Sigmoid colon (tissue), 4 donors: ENCODE measurements around the gene KRTAP10-6.

Experiments used
- CTCF ChIP-seq, 4 experiments: fragments of 450-650 bp in 3 of 4; fragments of 200-600 bp in 1 of 4; IDR thresholded peaks; one replicate each; pipeline ENCODE4 v1.5.1; 2016 to 2019; ENCODE audit warnings: antibody characterized with exemption in 4 of 4, mild to moderate bottlenecking in 3 of 4, moderate library complexity in 2 of 4
- EP300 ChIP-seq, 4 donors: sonication (generic); formaldehyde crosslinking; IDR thresholded peaks; one replicate each; pipeline ENCODE4 v1.6.1; 2017; ENCODE audit warnings: antibody characterized with exemption in 4 of 4
- POLR2AphosphoS5 ChIP-seq, 4 donors: sonication (generic); formaldehyde crosslinking; IDR thresholded peaks; one replicate each; pipeline ENCODE4 v1.6.1; 2017; ENCODE audit warnings: antibody characterized with exemption in 4 of 4

- TF ChIP-seq CTCF (IDR thresholded peaks at IDR 0.05) (no peak), EP300 (IDR thresholded peaks at IDR 0.05) (no peak), POLR2AphosphoS5 (IDR thresholded peaks at IDR 0.05) (no peak)
These were observed 24.0 kb downstream of the KRTAP10-6 start for GRCh38 chr21:44568261-44568660.
